Keratinocyte (primary cell): Measurements from ENCODE around the gene TREM2.

Experiments
- CTCF ChIP-seq, 3 experiments: IDR thresholded peaks in 1 of 3; conservative IDR thresholded peaks in 1 of 3; optimal IDR thresholded peaks in 1 of 3; 2 replicates in 2 of 3; 3 replicates in 1 of 3; pipeline versions ENCODE3 to v1.5.1; 2011; ENCODE audit warnings: low read length in 3 of 3, mild to moderate bottlenecking in 3 of 3, moderate library complexity in 2 of 3, control low read depth in 1 of 3, inconsistent platforms in 1 of 3; ENCODE audit not compliant: insufficient read depth in 2 of 3; ENCODE audit errors: extremely low read depth in 1 of 3
- EZH2 ChIP-seq: IDR thresholded peaks from one replicate; pipeline ENCODE4 v1.6.1; 2012; ENCODE audit warnings: inconsistent platforms, mild to moderate bottlenecking, low read length, moderate library complexity

GRCh38 chr6:41209547-41210320 lies 46.8 kb upstream of the TREM2 start:
- no peak for TF ChIP-seq CTCF (optimal IDR thresholded peaks at IDR 0.05 in 1 of 3, IDR thresholded peaks at IDR 0.05 in 1 of 3, conservative IDR thresholded peaks at IDR 0.05 in 1 of 3; ENCODE audit: extremely low read depth in 1 of 3, insufficient read depth in 2 of 3, low read length in 3 of 3)
- TF ChIP-seq EZH2: no peak
